Vagina (tissue), 2 donors: ENCODE measurements around the gene MGST2.

ENCODE experiments used
- POLR2A ChIP-seq, 2 donors: fragments of 450-650 bp; IDR thresholded peaks; one replicate each; pipeline ENCODE4 v1.6.1; 2017; ENCODE audit warnings: antibody characterized with exemption in 2 of 2, mild to moderate bottlenecking in 2 of 2, moderate library complexity in 2 of 2
- POLR2AphosphoS5 ChIP-seq, 2 donors: sonication (generic); formaldehyde crosslinking; IDR thresholded peaks; one replicate each; pipeline ENCODE4 v1.9.0; 2017; ENCODE audit warnings: antibody characterized with exemption in 2 of 2, mild to moderate bottlenecking in 2 of 2, low read depth in 1 of 2; ENCODE audit not compliant: insufficient read depth in 1 of 2
- TF ChIP-seq, protein P1 (sequence below), 3 experiments: fragments of 450-650 bp in 2 of 3; fragments of 200-600 bp in 1 of 3; sonication (generic) in 1 of 3; IDR thresholded peaks; one replicate each; pipeline ENCODE4 v1.5.1; 2017 to 2019; ENCODE audit warnings: antibody characterized with exemption in 3 of 3, mild to moderate bottlenecking in 2 of 3, moderate library complexity in 2 of 3

DNA sequence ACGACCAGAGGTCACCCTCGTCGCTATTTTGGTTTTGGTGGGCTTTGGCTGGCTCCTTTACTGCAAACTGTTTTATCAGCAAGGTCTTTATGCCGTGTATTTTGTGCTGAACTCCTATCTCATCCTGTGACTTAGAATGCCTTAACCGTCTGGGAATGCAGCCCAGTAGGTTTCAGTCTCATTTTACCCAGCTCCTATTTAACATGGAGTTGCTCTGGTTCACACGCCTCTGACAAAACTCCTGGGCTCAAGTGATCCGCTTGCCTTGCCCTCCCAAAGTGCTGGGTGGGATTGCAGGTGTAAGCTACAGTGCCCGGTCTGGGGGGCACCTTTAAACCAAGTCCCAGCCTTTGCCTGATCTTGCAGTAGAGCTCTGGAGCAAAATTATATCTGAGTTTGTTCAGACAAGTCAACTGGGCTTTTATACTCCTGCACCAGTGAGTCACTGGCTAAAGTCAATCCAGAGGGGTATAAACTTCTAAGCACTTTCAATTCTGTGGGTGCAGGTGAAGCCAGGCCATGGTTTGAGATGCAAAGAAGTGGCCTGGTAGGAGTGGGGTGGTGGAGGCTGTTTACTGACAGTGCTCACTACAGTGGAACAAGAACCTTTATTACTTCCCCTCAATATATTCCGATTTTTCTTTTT, 50.2 kb downstream of the MGST2 start:
- TF ChIP-seq, protein P1, sequence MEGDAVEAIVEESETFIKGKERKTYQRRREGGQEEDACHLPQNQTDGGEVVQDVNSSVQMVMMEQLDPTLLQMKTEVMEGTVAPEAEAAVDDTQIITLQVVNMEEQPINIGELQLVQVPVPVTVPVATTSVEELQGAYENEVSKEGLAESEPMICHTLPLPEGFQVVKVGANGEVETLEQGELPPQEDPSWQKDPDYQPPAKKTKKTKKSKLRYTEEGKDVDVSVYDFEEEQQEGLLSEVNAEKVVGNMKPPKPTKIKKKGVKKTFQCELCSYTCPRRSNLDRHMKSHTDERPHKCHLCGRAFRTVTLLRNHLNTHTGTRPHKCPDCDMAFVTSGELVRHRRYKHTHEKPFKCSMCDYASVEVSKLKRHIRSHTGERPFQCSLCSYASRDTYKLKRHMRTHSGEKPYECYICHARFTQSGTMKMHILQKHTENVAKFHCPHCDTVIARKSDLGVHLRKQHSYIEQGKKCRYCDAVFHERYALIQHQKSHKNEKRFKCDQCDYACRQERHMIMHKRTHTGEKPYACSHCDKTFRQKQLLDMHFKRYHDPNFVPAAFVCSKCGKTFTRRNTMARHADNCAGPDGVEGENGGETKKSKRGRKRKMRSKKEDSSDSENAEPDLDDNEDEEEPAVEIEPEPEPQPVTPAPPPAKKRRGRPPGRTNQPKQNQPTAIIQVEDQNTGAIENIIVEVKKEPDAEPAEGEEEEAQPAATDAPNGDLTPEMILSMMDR (IDR thresholded peaks at IDR 0.05), result no peak
- TF ChIP-seq POLR2AphosphoS5 (IDR thresholded peaks at IDR 0.05; ENCODE audit: insufficient read depth in 1 of 2, low read depth in 1 of 2) (no peak), POLR2A (IDR thresholded peaks at IDR 0.05) (no peak)
